GM21825 (cell line): Measurements from ENCODE around the gene PICALM.
"Not testable (repeated sequence)": the region's sequence is repeated elsewhere in the genome, so short reads cannot be mapped to it uniquely, and the experiment has no call there.

ENCODE experiments used
- ATAC-seq: cut with Tn5 transposase; IDR thresholded peaks from one replicate; pipeline ENCODE4 v1.9.1; 2021; ENCODE audit warnings: mild to moderate bottlenecking, moderate library complexity; ENCODE audit not compliant: unreplicated experiment

Gene PICALM

GRCh38 chr11:85989746-85990145, 79.1 kb downstream of the PICALM start:
- ATAC-seq = no peak

- ATAC-seq = no peak
Observed at GRCh38 chr11:85988780-85989179, 80.1 kb downstream of the PICALM start.

DNA sequence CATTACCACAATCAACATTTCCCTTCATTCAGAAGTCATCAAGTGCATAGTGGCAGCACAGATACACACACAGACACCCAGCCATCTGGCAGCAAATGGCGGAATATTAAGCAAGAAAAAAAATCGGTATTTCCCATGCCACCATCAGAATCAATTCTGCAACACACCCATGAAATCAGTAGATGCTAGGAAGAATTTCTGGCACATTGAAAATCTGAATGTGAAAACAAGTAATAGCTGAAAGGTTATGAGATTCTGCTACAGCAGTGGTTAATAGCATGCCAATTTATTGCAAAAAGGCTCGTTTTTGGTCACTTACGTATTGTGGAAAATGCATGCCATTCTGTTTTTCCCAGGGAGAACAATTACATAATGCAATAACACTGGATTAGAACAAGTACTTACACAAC, 91.1 kb downstream of the PICALM start:
- no peak for ATAC-seq

DNA sequence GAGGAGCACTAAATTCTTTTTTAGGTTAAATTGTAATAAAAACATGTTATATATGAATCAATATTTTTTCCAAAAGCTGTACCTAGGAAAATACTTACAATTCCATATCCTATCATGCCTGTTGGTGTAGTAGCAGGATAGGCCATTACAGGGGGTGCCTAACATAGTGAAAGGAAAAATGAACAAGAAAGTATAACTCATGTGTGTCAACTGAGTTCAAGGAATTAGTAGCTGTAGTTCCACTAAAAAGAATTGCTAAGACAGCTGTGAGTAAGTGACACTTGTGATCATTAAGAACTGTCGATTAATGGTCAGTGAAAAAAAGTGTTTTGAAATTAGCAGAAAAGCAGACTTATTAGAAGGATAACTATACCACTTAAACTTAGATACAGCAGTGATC, 92.4 kb downstream of the PICALM start:
- no peak for ATAC-seq

GRCh38 chr11:85974122-85974521, 94.8 kb downstream of the PICALM start:
- ATAC-seq = no peak

DNA sequence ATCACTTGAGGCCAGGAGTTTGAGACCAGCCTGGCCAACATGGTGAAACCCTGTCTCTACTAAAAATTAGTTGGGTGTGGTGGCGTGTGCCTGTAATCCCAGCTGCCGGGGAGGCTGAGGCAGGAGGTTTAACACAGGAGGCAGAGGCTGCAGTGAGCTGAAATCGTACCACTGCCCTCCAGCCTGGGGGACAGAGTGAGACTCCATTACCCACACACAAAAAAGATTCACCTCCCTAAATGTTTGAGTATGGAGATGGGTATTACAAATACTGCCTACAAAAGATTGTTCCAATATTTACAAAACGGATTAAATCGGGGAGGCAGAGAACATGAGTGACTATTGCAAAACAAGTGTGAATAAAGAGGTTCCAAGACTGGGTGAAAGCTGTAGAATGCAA, 98.3 kb downstream of the PICALM start:
- no peak for ATAC-seq

GRCh38 chr11:85967457-85967856, 101.4 kb downstream of the PICALM start:
- ATAC-seq = no peak

DNA sequence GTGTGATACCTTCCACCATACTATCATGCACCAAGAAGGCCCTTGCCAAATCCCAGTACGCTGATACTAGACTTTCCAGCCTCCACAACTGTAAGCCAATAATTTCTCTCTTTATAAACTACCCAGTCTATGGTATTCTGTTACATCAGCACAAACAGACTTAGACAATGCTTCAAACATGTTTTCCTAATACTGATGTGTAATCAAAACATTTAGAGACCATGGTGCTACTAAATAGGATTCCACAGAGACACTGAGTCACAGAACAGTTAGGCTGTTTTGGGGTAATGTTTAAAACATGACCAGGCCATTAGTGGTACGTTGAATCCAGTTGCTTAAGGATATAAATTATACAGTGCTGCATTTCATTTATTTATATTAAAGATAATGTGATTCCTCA, 103.7 kb downstream of the PICALM start:
- no peak for ATAC-seq

DNA sequence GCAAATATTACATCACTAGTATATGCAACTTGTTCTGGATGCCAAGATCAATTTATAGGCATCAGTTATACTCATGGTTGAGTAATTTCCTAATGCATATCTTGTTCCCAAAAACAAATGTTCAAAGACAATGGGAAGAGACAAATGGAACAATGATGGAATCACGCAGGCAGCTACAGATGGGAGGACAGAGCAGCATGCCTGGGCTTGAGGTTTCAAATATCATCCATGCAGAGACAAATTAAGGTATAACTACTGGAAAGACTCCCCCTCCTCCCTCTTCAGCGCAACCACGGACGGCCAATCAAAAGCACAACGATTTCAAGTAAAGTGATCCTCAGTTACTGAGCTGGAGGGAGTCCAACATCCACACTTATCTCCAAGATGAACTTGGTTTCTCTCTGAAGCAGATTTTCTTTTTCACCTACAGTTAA, 106.9 kb downstream of the PICALM start:
- ATAC-seq = no peak

DNA sequence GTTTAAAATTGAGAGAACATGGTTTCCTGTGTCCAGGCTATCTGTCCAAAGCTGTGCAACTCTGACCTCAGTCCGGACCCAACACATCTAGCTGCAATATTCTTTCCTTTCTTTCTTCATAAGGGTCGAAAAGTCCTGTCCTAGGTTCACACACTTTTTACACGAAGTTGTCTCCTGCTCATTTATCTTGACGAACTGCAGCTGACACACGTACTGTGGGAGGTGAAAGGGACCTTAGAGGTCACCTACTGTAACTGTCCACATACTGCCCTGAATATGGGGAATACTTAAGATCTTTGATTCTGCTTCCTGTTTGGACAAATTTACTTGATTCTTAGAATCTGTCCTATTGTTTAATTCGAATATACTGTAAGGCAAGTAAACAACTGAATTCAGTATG, 107.8 kb downstream of the PICALM start:
- no peak for ATAC-seq

DNA sequence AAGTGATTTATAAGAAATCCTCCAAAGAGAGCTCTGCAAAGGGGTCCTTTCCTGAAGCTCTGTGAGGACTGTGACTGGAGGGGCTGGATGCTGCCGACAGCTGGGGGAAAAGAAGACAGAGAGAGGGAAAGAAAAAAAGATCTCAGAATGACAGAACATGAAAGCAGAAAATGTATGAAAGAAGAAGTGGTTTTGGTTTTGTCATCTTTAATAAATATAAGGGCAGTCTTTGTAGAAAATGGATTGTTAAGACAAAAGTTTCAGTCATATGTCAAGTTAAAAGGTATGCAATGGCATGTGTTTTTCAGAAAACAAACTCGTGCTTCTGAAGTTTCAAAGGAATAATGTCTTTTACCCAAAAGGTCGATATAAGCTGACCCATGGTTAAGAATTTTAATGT, 108.2 kb downstream of the PICALM start:
- no peak for ATAC-seq

GRCh38 chr11:85955531-85955930, 113.4 kb downstream of the PICALM start:
- ATAC-seq = no peak

GRCh38 chr11:85953491-85954143, 115.3 kb downstream of the PICALM start:
- ATAC-seq = no peak

GRCh38 chr11:85952108-85952485, 116.8 kb downstream of the PICALM start:
- ATAC-seq = not testable (repeated sequence)

DNA sequence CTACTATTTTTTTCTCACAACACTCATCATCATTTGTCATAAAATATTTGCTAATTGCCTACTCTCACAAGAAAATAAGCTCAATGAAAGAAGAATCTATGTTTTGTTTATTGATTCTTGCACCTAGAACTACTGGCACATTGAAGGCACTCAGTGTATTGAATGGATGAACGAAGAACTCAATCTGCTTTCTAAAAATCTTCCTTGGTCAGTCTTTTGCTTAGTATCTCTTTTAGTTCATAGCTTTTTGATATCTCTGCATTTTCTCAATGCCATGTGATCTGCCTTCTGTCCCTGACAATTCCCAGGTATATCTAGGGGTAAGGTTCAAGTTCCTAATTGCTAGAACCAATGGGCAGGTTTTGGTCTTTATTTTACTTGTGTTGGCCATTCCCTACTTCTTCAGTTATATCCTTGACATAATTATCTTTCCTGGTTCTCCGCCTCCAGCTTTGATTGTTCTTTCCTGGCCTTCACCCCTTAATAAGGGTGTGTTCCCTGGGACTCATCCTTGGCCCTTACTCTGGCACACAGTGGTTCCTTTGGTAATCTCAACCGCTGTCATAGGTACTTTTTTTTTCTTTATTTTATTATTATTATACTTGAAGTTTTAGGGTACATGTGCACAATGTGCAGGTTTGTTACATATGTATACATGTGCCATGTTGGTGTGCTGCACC, 117.3 kb downstream of the PICALM start:
- ATAC-seq = no peak

GRCh38 chr11:85951049-85951405, 117.9 kb downstream of the PICALM start:
- no peak for ATAC-seq

- ATAC-seq = no peak
Observed at GRCh38 chr11:85950317-85951048, 118.4 kb downstream of the PICALM start.

- ATAC-seq = no peak
Observed at GRCh38 chr11:85949798-85950197, 119.1 kb downstream of the PICALM start.

DNA sequence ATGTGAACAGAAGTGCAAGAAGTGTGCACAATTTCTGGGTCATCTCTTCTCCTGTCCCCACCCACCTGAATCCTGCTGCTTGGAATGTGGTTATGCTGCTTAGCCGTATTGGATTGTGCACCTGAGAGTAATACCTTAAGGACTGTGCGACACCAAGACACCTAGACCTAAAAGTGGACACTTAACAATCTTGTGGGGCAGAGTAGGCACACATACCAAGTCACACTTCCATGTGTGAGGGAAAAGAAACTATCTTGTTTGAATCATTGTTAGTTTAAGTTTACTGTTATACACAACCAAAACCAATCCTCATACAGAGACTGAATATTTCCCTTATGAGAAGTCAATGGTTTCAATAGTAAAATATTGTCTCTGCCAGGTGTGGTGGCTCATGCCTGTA, 120.0 kb downstream of the PICALM start:
- no peak for ATAC-seq

DNA sequence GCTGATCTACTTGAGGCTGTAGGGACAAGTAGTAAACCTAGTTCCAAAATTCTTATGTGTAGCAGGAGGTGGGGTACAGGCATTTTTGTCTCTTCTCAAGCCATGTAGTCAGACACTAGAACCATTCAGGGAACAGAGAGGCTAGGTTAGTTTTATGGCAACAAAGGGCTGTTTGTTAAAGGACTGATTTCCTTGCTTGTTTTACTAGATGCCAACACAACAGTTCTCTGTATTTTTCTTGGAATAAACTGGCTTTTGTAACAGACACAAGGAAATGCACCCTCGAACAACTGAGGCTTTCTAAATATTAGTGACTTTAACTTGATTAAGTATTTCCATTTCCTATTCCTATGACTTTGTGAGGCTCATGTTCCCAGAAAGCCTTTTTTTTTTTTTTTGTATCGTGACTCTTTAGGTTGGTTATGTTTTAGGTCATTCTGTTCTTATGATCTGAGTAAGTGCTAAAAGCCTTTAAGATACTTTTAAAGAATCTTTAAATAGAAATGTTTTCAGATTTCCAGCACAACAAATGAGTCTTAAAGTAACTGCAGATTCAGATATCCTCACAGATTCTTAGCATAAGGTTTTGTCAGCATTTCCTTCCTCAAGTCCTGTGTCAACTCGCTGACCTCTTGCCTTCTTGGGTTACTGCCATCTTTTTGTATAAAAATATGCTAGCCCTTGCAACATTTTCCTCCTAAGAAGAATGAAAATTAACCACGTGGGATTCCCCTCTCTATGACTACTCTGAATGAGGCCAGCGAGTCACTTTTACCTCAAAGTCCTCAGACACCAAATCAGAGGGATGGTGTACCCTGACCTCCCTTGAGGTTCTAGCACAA, 121.2 kb downstream of the PICALM start:
- no peak for ATAC-seq

- no peak for ATAC-seq
Observed at GRCh38 chr11:85946221-85946620, 122.7 kb downstream of the PICALM start.
